SIG-M5 treated with dmso at 0.1 percent for 504 hours (cell line): ENCODE data around the gene AMN.
"Not testable (repeated sequence)": the region's sequence is repeated elsewhere in the genome, so short reads cannot be mapped to it uniquely, and the experiment has no call there.

Source experiments
- DNase-seq: peaks from one replicate; lab custom pipeline; 2025; ENCODE audit not compliant: unreplicated experiment; lab: John Stamatoyannopoulos, UW

AMN gene

GRCh38 chr14:102922490-102923200, at the start of gene AMN:
Gene AMN, plus strand, starts transcription at chr14:102922663. Its CDS starts 26 bp downstream, at chr14:102922689.
- no peak for DNase-seq

- DNase-seq, result no peak
Observed at GRCh38 chr14:102873131-102873530, 49.3 kb upstream of the AMN start.

GRCh38 chr14:102873546-102874061, 48.9 kb upstream of the AMN start:
- no peak for DNase-seq

GRCh38 chr14:102875652-102876051, 46.8 kb upstream of the AMN start:
- DNase-seq, result no peak

GRCh38 chr14:102877511-102877910, 45.0 kb upstream of the AMN start:
- not testable (repeated sequence) for DNase-seq

- DNase-seq, result no peak
Observed at GRCh38 chr14:102878174-102878969, 44.1 kb upstream of the AMN start.

GRCh38 chr14:102878970-102879460, 43.4 kb upstream of the AMN start:
- DNase-seq, result no peak

- DNase-seq, result no peak
Observed at GRCh38 chr14:102882226-102882906, 40.1 kb upstream of the AMN start.

GRCh38 chr14:102883089-102883541, 39.3 kb upstream of the AMN start:
- no peak for DNase-seq

- DNase-seq, result no peak
Observed at GRCh38 chr14:102883554-102883953, 38.9 kb upstream of the AMN start.

- DNase-seq, result no peak
Observed at GRCh38 chr14:102885737-102886447, 36.6 kb upstream of the AMN start.

- no peak for DNase-seq
Observed at GRCh38 chr14:102888748-102889147, 33.7 kb upstream of the AMN start.

GRCh38 chr14:102889615-102890014, 32.8 kb upstream of the AMN start:
- DNase-seq, result no peak

- DNase-seq, result no peak
Observed at GRCh38 chr14:102891111-102891510, 31.4 kb upstream of the AMN start.

GRCh38 chr14:102891556-102891955, 30.9 kb upstream of the AMN start:
- no peak for DNase-seq

- DNase-seq, result no peak
Observed at GRCh38 chr14:102892651-102893050, 29.8 kb upstream of the AMN start.

- DNase-seq, result no peak
Observed at GRCh38 chr14:102893452-102893851, 29.0 kb upstream of the AMN start.

GRCh38 chr14:102896735-102897134, 25.7 kb upstream of the AMN start:
- DNase-seq, result not testable (repeated sequence)

GRCh38 chr14:102897299-102898027, 25.0 kb upstream of the AMN start:
- no peak for DNase-seq

- DNase-seq, result no peak
Observed at GRCh38 chr14:102898298-102898697, 24.2 kb upstream of the AMN start.
